HCT116 (cell line): ENCODE results near the gene ACCS. TPM values are rescaled to one million over a fixed set of nuclear protein-coding genes. Genes with fewer than 3 reads are reported as not detected.

Experiments
- ATAC-seq: fragments of 200-7000 bp; cut with Tn5 transposase; 2 replicates; pipeline ENCODE4 v1.9.1; 2020; ENCODE audit warnings: mild to moderate bottlenecking, moderate library complexity
- BruUV-seq: library from RNA; stranded (reverse); fragments of 400-500 nt; replicated peaks from 2 replicates; lab custom pipeline; 2021; lab: Mats Ljungman, UMichigan
- CTCF ChIA-PET: fragments of 300-600 bp; sonication (Branson Sonifier 250); formaldehyde crosslinking; loops from one replicate; lab custom pipeline; 2021; ENCODE audit warnings: antibody characterized with exemption; lab: Charles Lee
- POLR2A ChIA-PET: fragments of 300-600, 350-600 bp; sonication (Branson Sonifier 250); formaldehyde crosslinking; loops from one replicate; lab custom pipeline; 2021; ENCODE audit warnings: antibody characterized with exemption; lab: Charles Lee
- RAD21 ChIA-PET, 2 experiments: fragments of 300-600 bp; sonication (Branson Sonifier 250); formaldehyde crosslinking; loops; one replicate each; lab custom pipeline; 2023; ENCODE audit warnings: low total read pairs in 2 of 2; ENCODE audit not compliant: uncharacterized antibody in 2 of 2, unreplicated experiment in 2 of 2, low non-redundant PET in 1 of 2; lab: Charles Lee
- DNase-seq: peaks from one replicate; pipeline ENCODE4 v3.0.0-alpha.2; 2010; ENCODE audit warnings: low read depth, low spot score
- H2AFZ ChIP-seq: fragments of 200-600 bp; shearing (Covaris generic), sonication (generic); 2 replicates; pipeline ENCODE4 v1.6.1; 2017; ENCODE audit warnings: low read depth, mixed run types, mixed read lengths, antibody characterized with exemption, low read length; ENCODE audit not compliant: poor library complexity, severe bottlenecking
- H3K27ac ChIP-seq: 2 replicates; pipeline ENCODE4 v1.5.1; 2012; ENCODE audit warnings: low read depth, low read length
- H3K27me3 ChIP-seq: fragments of 200-600 bp; sonication (generic); 2 replicates; pipeline ENCODE4 v1.6.1; 2016; ENCODE audit warnings: mixed run types, low read length, mixed read lengths; ENCODE audit not compliant: insufficient read depth
- H3K36me3 ChIP-seq, 2 experiments: fragments of 200-500 bp in 1 of 2; fragments of 200-600 bp in 1 of 2; sonication (Bioruptor generic) in 1 of 2; sonication (generic) in 1 of 2; 2 replicates each; pipeline versions ENCODE4 v1.5.1 to v1.6.1; 2014 to 2016; ENCODE audit warnings: low read length in 2 of 2, inconsistent platforms in 1 of 2, mixed read lengths in 1 of 2, mixed run types in 1 of 2; ENCODE audit not compliant: insufficient read depth in 2 of 2, control insufficient read depth in 1 of 2
- H3K4me1 ChIP-seq, 2 experiments: fragments of 200-600 bp in 1 of 2; sonication (generic) in 1 of 2; 2 replicates each; pipeline versions ENCODE4 v1.5.1 to v1.6.1; 2012 to 2017; ENCODE audit warnings: low read length in 2 of 2, inconsistent platforms in 1 of 2, mild to moderate bottlenecking in 1 of 2, mixed read lengths in 1 of 2, mixed run types in 1 of 2, moderate library complexity in 1 of 2; ENCODE audit not compliant: insufficient read depth in 2 of 2, control insufficient read depth in 1 of 2
- H3K4me2 ChIP-seq: fragments of 200-600 bp; sonication (generic); 2 replicates; pipeline ENCODE4 v1.6.1; 2017; ENCODE audit warnings: mixed run types, low read length, mixed read lengths
- H3K4me3 ChIP-seq, 2 experiments: fragments of 200-600 bp in 1 of 2; sonication (generic) in 1 of 2; replicated peaks in 1 of 2; 2 replicates each; pipeline ENCODE4 v1.5.1; 2011 to 2016; ENCODE audit warnings: low read length in 2 of 2, control low read depth in 1 of 2, low read depth in 1 of 2, mild to moderate bottlenecking in 1 of 2, mixed read lengths in 1 of 2, mixed run types in 1 of 2
- H3K79me2 ChIP-seq: fragments of 200-600 bp; sonication (generic); 2 replicates; pipeline ENCODE4 v1.6.1; 2017; ENCODE audit warnings: mild to moderate bottlenecking, mixed run types, low read length, moderate library complexity, mixed read lengths; ENCODE audit not compliant: insufficient read depth
- H3K9ac ChIP-seq: fragments of 200-600 bp; sonication (generic); 2 replicates; pipeline ENCODE4 v1.6.1; 2016; ENCODE audit warnings: low read length, mixed read lengths
- H3K9me2 ChIP-seq: fragments of 200-600 bp; sonication (generic), shearing (Covaris generic); 2 replicates; pipeline ENCODE4 v1.6.1; 2017; ENCODE audit warnings: mixed run types, mild to moderate bottlenecking, moderate library complexity; ENCODE audit not compliant: insufficient read depth
- H3K9me3 ChIP-seq, 2 experiments: fragments of 200-500 bp in 1 of 2; fragments of 200-600 bp in 1 of 2; sonication (Bioruptor generic) in 1 of 2; sonication (generic) in 1 of 2; 2 replicates each; pipeline ENCODE4 v1.6.1; 2014 to 2017; ENCODE audit warnings: low read length in 2 of 2, mixed read lengths in 2 of 2, inconsistent platforms in 1 of 2, low read depth in 1 of 2, mild to moderate bottlenecking in 1 of 2, mixed run types in 1 of 2, moderate library complexity in 1 of 2; ENCODE audit not compliant: control insufficient read depth in 1 of 2, insufficient read depth in 1 of 2
- H4K20me1 ChIP-seq: fragments of 200-600 bp; sonication (generic), shearing (Covaris generic); 2 replicates; pipeline ENCODE4 v1.6.1; 2017; ENCODE audit warnings: mixed run types, mild to moderate bottlenecking, moderate library complexity; ENCODE audit not compliant: insufficient read depth
- CTCF ChIP-seq, 3 experiments: fragments of 200-600 bp in 1 of 3; sonication (generic) in 1 of 3; IDR thresholded peaks in 2 of 3; conservative IDR thresholded peaks in 1 of 3; 2 replicates each; pipeline ENCODE4 v1.5.1; 2012 to 2017; ENCODE audit warnings: low read depth in 2 of 3, low read length in 2 of 3, antibody characterized with exemption in 1 of 3, borderline replicate concordance in 1 of 3, control low read depth in 1 of 3, mild to moderate bottlenecking in 1 of 3, mixed read lengths in 1 of 3, mixed run types in 1 of 3, moderate library complexity in 1 of 3; ENCODE audit not compliant: insufficient read depth in 1 of 3
- EGR1 ChIP-seq: IDR thresholded peaks from 2 replicates; pipeline ENCODE4 v1.6.1; 2012; ENCODE audit warnings: low read depth
- ELF1 ChIP-seq: IDR thresholded peaks from 2 replicates; pipeline ENCODE4 v1.6.1; 2012; ENCODE audit warnings: low read depth, borderline replicate concordance
- EZH2phosphoT487 ChIP-seq: fragments of 200-600 bp; IDR thresholded peaks from 2 replicates; pipeline ENCODE4 v1.6.1; 2018; ENCODE audit warnings: antibody characterized with exemption, borderline replicate concordance
- FOSL1 ChIP-seq: IDR thresholded peaks from 2 replicates; pipeline ENCODE4 v1.6.1; 2012; ENCODE audit warnings: low read depth
- JUND ChIP-seq: IDR thresholded peaks from 2 replicates; pipeline ENCODE4 v1.6.1; 2012
- POLR2A ChIP-seq: IDR thresholded peaks from 2 replicates; pipeline ENCODE4 v1.7.0; 2011; ENCODE audit warnings: borderline replicate concordance; ENCODE audit not compliant: insufficient read depth, insufficient read length; ENCODE audit errors: extremely low read depth
- RAD21 ChIP-seq: IDR thresholded peaks from 2 replicates; pipeline ENCODE4 v1.6.1; 2012; ENCODE audit warnings: low read depth, mild to moderate bottlenecking
- SIN3A ChIP-seq: IDR thresholded peaks from 2 replicates; pipeline ENCODE4 v1.6.1; 2012; ENCODE audit warnings: low read depth
- SP1 ChIP-seq: IDR thresholded peaks from 2 replicates; pipeline ENCODE4 v1.6.1; 2012; ENCODE audit warnings: low read depth
- TCF7L2 ChIP-seq: IDR thresholded peaks from 2 replicates; pipeline ENCODE4 v1.7.0; 2011; ENCODE audit warnings: borderline replicate concordance, inconsistent platforms; ENCODE audit not compliant: insufficient read depth, insufficient read length; ENCODE audit errors: extremely low read depth
- YY1 ChIP-seq: IDR thresholded peaks from 2 replicates; pipeline ENCODE4 v1.6.1; 2011; ENCODE audit warnings: low read length, low read depth, moderate library complexity, mild to moderate bottlenecking; ENCODE audit not compliant: insufficient replicate concordance; ENCODE audit errors: extremely low read depth
- ZBTB33 ChIP-seq: IDR thresholded peaks from 2 replicates; pipeline ENCODE4 v1.6.1; 2011; ENCODE audit warnings: mild to moderate bottlenecking, low read length, moderate library complexity; ENCODE audit not compliant: insufficient replicate concordance; ENCODE audit errors: extremely low read depth
- intact Hi-C: fragments of 100-400 bp; cut with micrococcal nuclease; formaldehyde crosslinking; loops from 2 replicates; pipeline ENCODE4 v1.10.0; 2022
- total RNA-seq: library from RNA; stranded (reverse); gene quantifications from one replicate; pipeline ENCODE4 v1.2.1, GENCODE V29; 2021; ENCODE audit not compliant: unreplicated experiment

Gene ACCS
- total RNA-seq, 1 experiment from 2014 or later = 13.2 TPM

- no peaks in the 10 kb centered on the region for H3K9me2 ChIP-seq
- H3K36me3 ChIP-seq = no peaks in the 10 kb centered on the region
- ChIA-PET RAD21 (no interaction called here), CTCF (interaction anchor here (1.2 kb wide), 1 partner anchor 144 kb away, joined by 3 read pairs; no protein-coding TSS in a partner anchor), POLR2A (no interaction called here)
- H3K79me2 ChIP-seq = no peaks in the 10 kb centered on the region
- H3K4me2 ChIP-seq = no peak overlapping the region
- H3K4me1 ChIP-seq = peaks cover 0 to 3% of the 10 kb centered on the region in 2 experiments; a peak in 1 of 4 replicates
- no peak for ATAC-seq
- H3K27ac ChIP-seq = no peak overlapping the region
- no peaks in the 10 kb centered on the region for H4K20me1 ChIP-seq
- intact Hi-C loops = loop anchor here (2.0 kb wide), 1 partner anchor 45 kb away; no protein-coding TSS in a partner anchor
- no peak for TF ChIP-seq ELF1
- TF ChIP-seq ZBTB33 = no peak
- TF ChIP-seq SIN3A = no peak
- TF ChIP-seq FOSL1 = no peak
- no peak for TF ChIP-seq YY1
- TF ChIP-seq EZH2phosphoT487 = no peak
- no peak for TF ChIP-seq TCF7L2
- TF ChIP-seq POLR2A = no peak
- no peak for TF ChIP-seq CTCF (IDR thresholded peaks at IDR 0.05 in 2 of 3, conservative IDR thresholded peaks at IDR 0.05 in 1 of 3; ENCODE audit: borderline replicate concordance in 1 of 3, insufficient read depth in 1 of 3, low read depth in 2 of 3, low read length in 2 of 3)
- TF ChIP-seq RAD21 = no peak
- no peak for TF ChIP-seq EGR1
- TF ChIP-seq SP1 = no peak
- TF ChIP-seq JUND = no peak
- no peaks in the 10 kb centered on the region for H3K27me3 ChIP-seq
- no TSS peak for BruUV-seq
- no peak overlapping the region for H2AFZ ChIP-seq
- H3K9me3 ChIP-seq = no peaks in the 10 kb centered on the region
- no peak overlapping the region for H3K4me3 ChIP-seq
- DNase-seq = no peak
- no peak overlapping the region for H3K9ac ChIP-seq
Measured at GRCh38 chr11:44033856-44034255, 32.2 kb upstream of the ACCS start.
